K562 (cell line): Measurements from ENCODE around the gene FIZ1. TPM values are rescaled to one million over a fixed set of nuclear protein-coding genes. Genes with fewer than 3 reads are reported as not detected.

Experiments
- CBX3 ChIP-seq, 2 experiments: IDR thresholded peaks; 1 replicate in 1 of 2; 2 replicates in 1 of 2; pipeline ENCODE4 v1.6.1; 2012; ENCODE audit warnings: inconsistent platforms in 2 of 2, low read length in 2 of 2, borderline replicate concordance in 1 of 2, control low read depth in 1 of 2
- CREM ChIP-seq: IDR thresholded peaks from 2 replicates; pipeline ENCODE4 v1.6.1; 2014; ENCODE audit warnings: antibody characterized with exemption, low read depth
- CTBP1 ChIP-seq: fragments of 450-650 bp; IDR thresholded peaks from 2 replicates; pipeline ENCODE4 v1.6.1; 2016; ENCODE audit warnings: borderline replicate concordance
- ESRRA ChIP-seq: fragments of 450-650 bp; IDR thresholded peaks from 2 replicates; pipeline ENCODE4 v1.6.1; 2014; ENCODE audit warnings: low read depth, mild to moderate bottlenecking, moderate library complexity, borderline replicate concordance
- FOXK2 ChIP-seq, 2 experiments: fragments of 450-650 bp; IDR thresholded peaks in 1 of 2; conservative IDR thresholded peaks in 1 of 2; 2 replicates each; pipeline ENCODE4 v1.6.1; 2016; ENCODE audit warnings: low read depth in 2 of 2, mild to moderate bottlenecking in 1 of 2
- GATA2 ChIP-seq: sonication (generic); formaldehyde crosslinking; IDR thresholded peaks from 2 replicates; pipeline ENCODE4 v1.4.0; 2020; ENCODE audit warnings: mild to moderate bottlenecking, missing genetic modification reagents
- HCFC1 ChIP-seq: IDR thresholded peaks from 2 replicates; pipeline ENCODE4 v1.6.1; 2012; ENCODE audit warnings: low read depth, low read length, improper control_type of control experiment
- KLF16 ChIP-seq: IDR thresholded peaks from 2 replicates; pipeline ENCODE4 v1.6.1; 2016; ENCODE audit warnings: antibody characterized with exemption
- LCOR ChIP-seq: sonication (generic); formaldehyde crosslinking; IDR thresholded peaks from 2 replicates; pipeline ENCODE4 v1.8.0; 2022; ENCODE audit warnings: mild to moderate bottlenecking, missing genetic modification reagents
- NFYB ChIP-seq: IDR thresholded peaks from 2 replicates; pipeline ENCODE4 v1.6.1; 2011; ENCODE audit warnings: mild to moderate bottlenecking, moderate library complexity; ENCODE audit not compliant: insufficient read length; ENCODE audit errors: extremely low read depth
- RAD21 ChIP-seq, 2 experiments: fragments of 250-450 bp in 1 of 2; fragments of 450-650 bp in 1 of 2; sonication (Bioruptor Pico) in 1 of 2; formaldehyde crosslinking in 1 of 2; IDR thresholded peaks in 1 of 2; conservative IDR thresholded peaks in 1 of 2; 2 replicates each; pipeline versions ENCODE4 v1.4.0 to v1.8.0; 2020 to 2022; ENCODE audit warnings: mild to moderate bottlenecking in 2 of 2, moderate library complexity in 1 of 2
- RCOR1 ChIP-seq, 2 experiments: IDR thresholded peaks; 2 replicates each; pipeline ENCODE4 v1.6.1; 2012; ENCODE audit warnings: low read depth in 2 of 2, low read length in 2 of 2, borderline replicate concordance in 1 of 2, improper control_type of control experiment in 1 of 2
- SMC3 ChIP-seq: conservative IDR thresholded peaks from 2 replicates; pipeline ENCODE4 v1.6.1; 2011; ENCODE audit warnings: low read depth, low read length, improper control_type of control experiment; ENCODE audit not compliant: insufficient read depth
- SUPT5H ChIP-seq: fragments of 450-650 bp; IDR thresholded peaks from 2 replicates; pipeline ENCODE4 v1.6.1; 2016
- TARDBP ChIP-seq: fragments of 450-650 bp; IDR thresholded peaks from 2 replicates; pipeline ENCODE4 v1.6.1; 2016
- VEZF1 ChIP-seq: fragments of 200-800 bp; sonication (Bioruptor generic); IDR thresholded peaks from 2 replicates; pipeline ENCODE4 v1.6.1; 2017; ENCODE audit warnings: missing genetic modification characterization, missing compliant biosample characterization
- YY1 ChIP-seq, 3 experiments: IDR thresholded peaks; 2 replicates each; pipeline ENCODE4 v1.6.1; 2011; ENCODE audit warnings: low read length in 2 of 3, mild to moderate bottlenecking in 2 of 3, moderate library complexity in 2 of 3, borderline replicate concordance in 1 of 3, control low read depth in 1 of 3, low read depth in 1 of 3; ENCODE audit not compliant: insufficient read depth in 3 of 3, insufficient replicate concordance in 2 of 3, control insufficient read depth in 1 of 3, insufficient read length in 1 of 3; ENCODE audit errors: extremely low read depth in 1 of 3
- ZNF384 ChIP-seq: IDR thresholded peaks from 2 replicates; pipeline ENCODE4 v1.6.1; 2012; ENCODE audit warnings: low read depth, low read length, improper control_type of control experiment
- ZNF41 ChIP-seq: fragments of 250-450 bp; sonication (Bioruptor Pico); conservative IDR thresholded peaks from 2 replicates; pipeline ENCODE4 v1.4.0; 2020; ENCODE audit warnings: mild to moderate bottlenecking
- ZNF696 ChIP-seq: fragments of 250-450 bp; sonication (Bioruptor Pico); conservative IDR thresholded peaks from 2 replicates; pipeline ENCODE4 v1.4.0; 2020; ENCODE audit warnings: mild to moderate bottlenecking, moderate library complexity
- polyA plus RNA-seq, 8 experiments: library from polyadenylated mRNA; depleted of rRNA in 4 of 8; stranded (reverse) in 5 of 8; unstranded in 3 of 8; fragments of >200 nt; fragmentation: Nextera tagmentation in 2 of 8; fragmentation: Illumina TruSeq in 1 of 8; extraction: Ambion mirVana in 2 of 8; extraction: Trizol in 1 of 8; gene quantifications; 2 replicates each; pipeline versions ENCODE4 v1.2.1 to v1.2.3, GENCODE V29; 2011 to 2014; ENCODE audit warnings: inconsistent platforms in 1 of 8, missing spikeins in 1 of 8
- total RNA-seq, 7 experiments: library from RNA; depleted of rRNA in 6 of 7; stranded (reverse); fragments of >200 nt in 6 of 7; fragmentation: Illumina TruSeq in 2 of 7; extraction: Trizol in 2 of 7; gene quantifications; 2 replicates each; pipeline versions ENCODE4 v1.2.1 to v1.2.3, GENCODE V29; 2011 to 2021; ENCODE audit warnings: low replicate concordance in 1 of 7

Gene FIZ1
- total and polyA plus RNA-seq, 9 of the 15 experiments (the other 6 are each of a cell fraction or from before 2014, with no cell fraction given), result 0.79 to 17.5 (median 5.5) TPM

GRCh38 chr19:55638864-55639359 is 39.6 kb upstream of the FIZ1 start (continued):
- peak in 1 of 2 experiments; percentile 23; a peak in 2 of 4 replicates for TF ChIP-seq RAD21 (CRISPR knock-in tag; conservative IDR thresholded peaks at IDR 0.05 in 1 of 2, IDR thresholded peaks at IDR 0.05 in 1 of 2)
- 0 out of 2 replicates have a peak, but pooled peaks have one; percentile 14 for TF ChIP-seq SMC3
- no peak for TF ChIP-seq KLF16
- no peak for TF ChIP-seq NFYB
- TF ChIP-seq CTBP1, result no peak
- TF ChIP-seq ZNF696, result no peak
- TF ChIP-seq CREM, result 0 out of 2 replicates have a peak, but pooled peaks have one; percentile 32
- peak; percentile 37; the same call in 1 of the 2 replicates for TF ChIP-seq ESRRA
- no peak for TF ChIP-seq ZNF41
- TF ChIP-seq ZNF384, result peak; percentile 68
- TF ChIP-seq CBX3 (IDR thresholded peaks at IDR 0.05; ENCODE audit: borderline replicate concordance in 1 of 2, low read length in 2 of 2), result peak in 1 of 2 experiments; percentile 84; a peak in 2 of 3 replicates
- TF ChIP-seq RCOR1 (IDR thresholded peaks at IDR 0.05; ENCODE audit: borderline replicate concordance in 1 of 2, low read depth in 2 of 2, low read length in 2 of 2), result 0 out of 4 replicates have a peak, but pooled peaks of 1 of the 2 experiments have one; percentile 35
- TF ChIP-seq YY1 (IDR thresholded peaks at IDR 0.05; ENCODE audit: borderline replicate concordance in 1 of 3, control insufficient read depth in 1 of 3, extremely low read depth in 1 of 3, insufficient read depth in 3 of 3, insufficient read length in 1 of 3, insufficient replicate concordance in 2 of 3, low read depth in 1 of 3, low read length in 2 of 3), result peak in 2 of 3 experiments; percentile 61 to 82
- TF ChIP-seq SUPT5H, result 0 out of 2 replicates have a peak, but pooled peaks have one; percentile 17
- TF ChIP-seq GATA2, result no peak
- TF ChIP-seq HCFC1, result peak; percentile 57
- TF ChIP-seq FOXK2 (conservative IDR thresholded peaks at IDR 0.05 in 1 of 2, IDR thresholded peaks at IDR 0.05 in 1 of 2; ENCODE audit: low read depth in 2 of 2), result no peak
- peak; percentile 72 for TF ChIP-seq LCOR (CRISPR knock-in tag)
- TF ChIP-seq VEZF1 (CRISPR knock-in tag), result 0 out of 2 replicates have a peak, but pooled peaks have one; percentile 33
- no peak for TF ChIP-seq TARDBP
